IPS-NIHi11 (cell line): ENCODE data around the gene MAPK12.
A peak's percentile ranks its signal among the peaks of the same experiment; 100 is the strongest.

Experiments
- DNase-seq: peaks from one replicate; pipeline ENCODE4 v3.0.0; 2012; ENCODE audit warnings: mixed read lengths, low spot score

The MAPK12 gene

GRCh38 chr22:50232481-50233151, 28.9 kb downstream of the MAPK12 start:
- no peak for DNase-seq

DNA sequence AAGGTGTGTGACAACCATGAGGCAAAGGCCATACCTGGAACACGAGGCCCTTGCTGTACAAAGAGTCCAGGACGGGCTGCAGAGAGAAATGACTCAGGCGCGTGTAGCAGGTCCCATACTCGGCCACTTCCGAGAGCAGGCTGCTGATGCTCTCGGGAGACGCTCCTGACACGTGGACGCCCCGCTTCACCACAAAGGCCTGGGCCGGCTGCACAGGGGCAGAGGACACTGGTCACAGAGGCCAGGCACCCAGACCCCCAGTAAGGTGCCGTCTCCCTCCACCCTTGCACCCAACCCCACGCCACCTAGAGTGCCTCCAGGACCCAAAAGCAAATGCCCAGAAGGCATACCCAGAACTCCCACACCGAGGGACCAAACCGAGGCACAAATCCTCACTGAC, 32.1 kb downstream of the MAPK12 start:
- DNase-seq: no peak

GRCh38 chr22:50228366-50228765, 33.1 kb downstream of the MAPK12 start:
- no peak for DNase-seq

GRCh38 chr22:50227579-50228215, 33.8 kb downstream of the MAPK12 start:
- no peak for DNase-seq

- DNase-seq: no peak
These were observed 34.7 kb downstream of the MAPK12 start for GRCh38 chr22:50226875-50227165.

DNA sequence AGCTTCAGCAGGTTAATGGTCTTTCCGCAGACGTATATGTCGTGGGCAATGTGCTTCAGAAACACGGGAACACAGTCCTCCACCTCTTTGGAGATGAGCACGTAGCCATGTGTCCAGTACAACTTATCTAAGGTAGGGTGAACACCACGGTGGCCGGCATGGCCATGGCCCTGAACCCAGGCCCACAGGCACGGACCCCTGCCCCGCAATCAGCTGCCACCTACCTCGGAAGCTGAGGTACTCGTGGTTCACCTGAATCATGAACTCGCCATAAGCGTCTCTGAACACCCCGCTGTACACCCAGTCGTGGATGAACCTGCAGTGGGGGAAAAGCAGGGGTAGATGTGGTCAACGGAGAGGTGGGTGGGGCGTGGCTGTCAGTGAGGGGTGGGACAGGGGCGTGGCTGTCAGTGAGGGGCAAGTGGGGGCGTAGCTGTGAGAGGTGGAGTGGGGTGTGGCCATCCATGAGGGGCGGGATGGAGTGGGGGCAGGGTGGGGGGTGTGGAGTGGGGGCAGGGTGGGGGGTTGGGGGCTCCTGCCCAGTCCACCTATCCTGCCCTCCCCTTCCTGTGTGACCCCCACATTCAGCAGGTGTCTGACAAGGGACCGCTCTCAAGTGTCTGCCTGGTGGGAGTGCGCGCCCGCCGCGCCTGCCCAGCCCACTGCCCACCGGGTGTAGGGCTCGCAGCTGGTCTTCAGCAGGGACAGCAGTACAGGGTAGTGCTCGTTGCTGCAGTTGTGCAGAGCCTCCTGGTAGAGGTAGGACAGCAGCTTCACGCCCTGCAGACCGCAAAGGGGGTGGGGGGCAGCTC, 35.2 kb downstream of the MAPK12 start:
- no peak for DNase-seq

GRCh38 chr22:50225200-50225969, 36.1 kb downstream of the MAPK12 start:
- no peak for DNase-seq

- DNase-seq: no peak
These were observed 37.4 kb downstream of the MAPK12 start for GRCh38 chr22:50224071-50224470.

DNA sequence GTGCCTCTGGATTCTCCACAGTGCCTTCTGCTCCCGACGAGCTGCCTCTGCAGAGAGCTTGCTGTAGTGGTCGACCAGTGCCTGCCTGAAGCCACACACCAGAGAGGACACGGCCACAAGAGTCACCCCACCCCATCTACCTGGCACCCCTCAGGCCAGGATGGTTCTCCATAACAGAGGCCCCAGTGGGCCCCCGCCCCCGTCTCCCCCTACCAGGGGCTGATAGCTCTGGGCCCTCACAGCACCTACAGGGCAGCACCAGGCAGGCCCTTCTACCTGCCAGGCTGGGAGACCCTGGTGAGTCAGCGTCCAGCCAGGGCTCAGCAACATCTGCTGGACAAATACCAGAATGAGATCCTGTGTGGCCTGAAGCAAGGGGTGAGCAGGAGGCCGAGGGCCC, 39.0 kb downstream of the MAPK12 start:
- DNase-seq: no peak

DNA sequence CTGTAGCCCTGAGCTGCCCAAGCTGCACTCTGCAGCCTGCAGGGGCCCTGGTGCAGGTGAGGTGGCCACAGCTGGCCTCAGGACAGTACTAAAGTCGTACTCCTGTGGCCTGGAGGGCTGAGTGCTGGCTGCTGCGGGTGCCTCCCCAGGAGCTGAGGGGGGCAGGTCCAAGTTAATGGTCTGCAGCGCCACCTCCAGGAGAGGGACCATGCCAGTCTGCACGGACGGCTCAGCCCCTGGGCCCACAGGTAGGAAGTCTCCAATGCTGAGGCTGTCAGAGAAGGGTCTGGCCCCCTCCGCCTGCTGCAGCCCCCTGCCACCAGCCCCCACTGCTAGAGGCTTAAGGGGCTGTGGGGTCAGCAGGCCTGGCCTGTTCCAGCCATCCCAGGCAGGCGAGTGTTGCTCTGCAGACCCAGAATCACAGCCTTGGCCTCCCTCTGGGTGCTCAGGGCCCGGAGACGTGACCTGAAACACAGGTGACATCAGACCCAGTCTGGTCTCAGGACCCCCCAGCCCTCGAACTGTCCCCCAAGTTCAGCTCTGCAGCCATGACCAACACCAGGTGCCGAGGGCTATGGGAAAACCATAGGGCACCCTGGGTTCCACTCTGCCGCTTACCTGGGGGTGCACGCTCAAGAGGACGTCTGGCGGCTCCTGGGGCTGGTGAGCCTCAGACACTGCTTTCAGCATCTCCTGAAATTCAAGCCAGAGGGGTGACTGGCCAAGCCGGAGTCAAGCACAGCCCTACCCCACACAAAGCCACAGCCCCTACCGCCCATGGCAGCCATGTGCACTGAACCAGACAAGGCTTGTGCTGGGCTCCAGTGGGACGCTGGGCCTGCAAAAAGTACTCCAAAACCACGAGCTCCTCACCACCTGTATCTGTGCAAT, 39.8 kb downstream of the MAPK12 start:
- no peak for DNase-seq

DNA sequence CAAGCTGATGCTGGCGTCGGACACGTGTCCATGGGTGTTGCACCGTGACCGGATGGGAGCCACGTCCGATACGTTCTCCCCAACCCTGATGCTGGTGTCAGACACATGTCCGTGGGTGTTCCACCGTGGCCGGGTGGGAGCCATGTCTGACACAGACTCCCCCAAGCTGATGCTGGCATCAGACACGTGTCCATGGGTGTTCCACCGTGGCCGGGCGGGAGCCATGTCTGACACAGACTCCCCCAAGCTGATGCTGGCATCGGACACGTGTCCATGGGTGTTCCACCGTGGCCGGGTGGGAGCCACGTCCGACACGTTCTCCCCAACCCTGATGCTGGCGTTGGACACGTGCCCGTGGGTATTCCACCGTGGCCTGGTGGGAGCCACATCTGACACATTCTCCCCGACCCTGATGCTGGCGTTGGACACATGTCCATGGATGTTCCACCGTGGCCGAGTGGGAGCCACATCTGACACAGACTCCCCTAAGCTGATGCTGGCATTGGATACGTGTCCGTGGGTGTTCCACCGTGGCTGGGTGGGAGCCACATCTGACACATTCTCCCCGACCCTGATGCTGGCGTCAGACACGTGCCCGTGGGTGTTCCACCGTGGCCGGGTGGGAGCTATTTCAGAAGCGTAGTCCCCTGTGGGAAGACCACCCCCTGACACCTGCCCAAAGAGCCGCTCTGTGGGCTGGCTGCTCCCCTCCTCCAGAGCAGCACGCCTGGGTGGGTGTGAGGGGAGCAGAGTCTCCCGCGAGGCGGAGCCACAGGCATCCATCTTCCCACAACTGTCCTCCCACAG, 40.7 kb downstream of the MAPK12 start:
- DNase-seq: no peak

- DNase-seq: no peak
These were observed 41.5 kb downstream of the MAPK12 start for GRCh38 chr22:50219800-50220602.

- peak; percentile 95 for DNase-seq
These were observed 42.3 kb downstream of the MAPK12 start for GRCh38 chr22:50218996-50219727.

- no peak for DNase-seq
These were observed 43.1 kb downstream of the MAPK12 start for GRCh38 chr22:50218153-50218995.

- no peak for DNase-seq
These were observed 43.8 kb downstream of the MAPK12 start for GRCh38 chr22:50217543-50218152.

- no peak for DNase-seq
These were observed 44.6 kb downstream of the MAPK12 start for GRCh38 chr22:50216684-50217520.
